Esophagus squamous epithelium (tissue), 4 donors: ENCODE data around the gene CFI.

Experiments used
- POLR2A ChIP-seq, 4 donors: fragments of 450-650 bp; IDR thresholded peaks; one replicate each; pipeline ENCODE4 v1.6.1; 2017; ENCODE audit warnings: antibody characterized with exemption in 4 of 4, mild to moderate bottlenecking in 4 of 4, moderate library complexity in 3 of 4
- TF ChIP-seq, protein P1 (sequence below), 6 experiments: fragments of 450-650 bp in 4 of 6; fragments of 200-600 bp in 2 of 6; sonication (generic) in 2 of 6; IDR thresholded peaks; one replicate each; pipeline ENCODE4 v1.5.1; 2016 to 2019; ENCODE audit warnings: antibody characterized with exemption in 6 of 6, mild to moderate bottlenecking in 4 of 6, moderate library complexity in 4 of 6

DNA sequence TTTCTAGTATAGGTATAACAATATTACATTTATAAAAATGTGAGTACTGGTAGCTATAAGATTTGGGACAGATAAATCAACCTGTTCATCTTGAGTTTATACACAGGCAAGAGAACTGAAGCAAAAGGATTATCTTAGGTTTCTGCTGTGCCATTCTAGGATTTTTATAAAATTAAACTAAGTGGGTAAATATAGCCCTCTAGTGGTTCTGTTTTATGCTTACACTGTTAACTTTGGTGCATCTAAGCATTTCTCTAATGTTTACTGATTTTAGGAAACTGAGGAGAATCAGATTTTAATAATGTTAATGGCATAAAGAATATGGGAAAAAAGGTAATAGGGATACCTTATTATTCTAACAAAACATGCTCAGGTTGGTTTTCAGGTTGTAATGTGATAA lies 24.9 kb upstream of the CFI start:
- TF ChIP-seq, protein P1, sequence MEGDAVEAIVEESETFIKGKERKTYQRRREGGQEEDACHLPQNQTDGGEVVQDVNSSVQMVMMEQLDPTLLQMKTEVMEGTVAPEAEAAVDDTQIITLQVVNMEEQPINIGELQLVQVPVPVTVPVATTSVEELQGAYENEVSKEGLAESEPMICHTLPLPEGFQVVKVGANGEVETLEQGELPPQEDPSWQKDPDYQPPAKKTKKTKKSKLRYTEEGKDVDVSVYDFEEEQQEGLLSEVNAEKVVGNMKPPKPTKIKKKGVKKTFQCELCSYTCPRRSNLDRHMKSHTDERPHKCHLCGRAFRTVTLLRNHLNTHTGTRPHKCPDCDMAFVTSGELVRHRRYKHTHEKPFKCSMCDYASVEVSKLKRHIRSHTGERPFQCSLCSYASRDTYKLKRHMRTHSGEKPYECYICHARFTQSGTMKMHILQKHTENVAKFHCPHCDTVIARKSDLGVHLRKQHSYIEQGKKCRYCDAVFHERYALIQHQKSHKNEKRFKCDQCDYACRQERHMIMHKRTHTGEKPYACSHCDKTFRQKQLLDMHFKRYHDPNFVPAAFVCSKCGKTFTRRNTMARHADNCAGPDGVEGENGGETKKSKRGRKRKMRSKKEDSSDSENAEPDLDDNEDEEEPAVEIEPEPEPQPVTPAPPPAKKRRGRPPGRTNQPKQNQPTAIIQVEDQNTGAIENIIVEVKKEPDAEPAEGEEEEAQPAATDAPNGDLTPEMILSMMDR (IDR thresholded peaks at IDR 0.05) = peak in 5 of 6 experiments; percentile 46 to 62 (median 49)
- TF ChIP-seq POLR2A (IDR thresholded peaks at IDR 0.05) = no peak
